Endodermal cell (in vitro differentiated cells): ENCODE results near the gene CBL. TPM values are rescaled to one million over a fixed set of nuclear protein-coding genes. Genes with fewer than 3 reads are reported as not detected.

ENCODE experiments used
- DNase-seq: peaks from one replicate; pipeline ENCODE4 v3.0.0-alpha.2; 2017
- H3K27ac ChIP-seq: 2 replicates; pipeline ENCODE4 v1.5.1; 2013; ENCODE audit warnings: mild to moderate bottlenecking, low read depth, low read length, moderate library complexity
- H3K27me3 ChIP-seq: 2 replicates; pipeline ENCODE4 v1.6.1; 2013; ENCODE audit warnings: mild to moderate bottlenecking, low read length, moderate library complexity; ENCODE audit not compliant: insufficient read depth, control insufficient read depth, poor library complexity, severe bottlenecking
- H3K36me3 ChIP-seq: 2 replicates; pipeline ENCODE4 v1.7.0; 2013; ENCODE audit warnings: mild to moderate bottlenecking, low read length, moderate library complexity; ENCODE audit not compliant: control insufficient read depth, insufficient read depth
- H3K4me1 ChIP-seq: one replicate; pipeline ENCODE4 v1.7.0; 2013; ENCODE audit warnings: low read length; ENCODE audit not compliant: control insufficient read depth, insufficient read depth
- H3K4me3 ChIP-seq: 2 replicates; pipeline ENCODE4 v1.5.1; 2013; ENCODE audit warnings: mild to moderate bottlenecking, low read length, moderate library complexity
- H3K9ac ChIP-seq: 2 replicates; pipeline ENCODE4 v1.6.1; 2013; ENCODE audit warnings: mild to moderate bottlenecking, low read length, moderate library complexity; ENCODE audit not compliant: poor library complexity, severe bottlenecking; ENCODE audit errors: extremely low read depth
- H3K9me3 ChIP-seq: 2 replicates; pipeline ENCODE4 v1.6.1; 2013; ENCODE audit warnings: mild to moderate bottlenecking, low read length, moderate library complexity; ENCODE audit not compliant: control insufficient read depth
- H3K27ac Mint-ChIP-seq: 2 replicates; pipeline ENCODE4 v1.8.0; 2020; ENCODE audit warnings: mixed read lengths
- H3K27me3 Mint-ChIP-seq: 2 replicates; pipeline ENCODE4 v1.8.0; 2021; ENCODE audit warnings: mild to moderate bottlenecking, mixed read lengths; ENCODE audit not compliant: insufficient read depth
- H3K36me3 Mint-ChIP-seq: 2 replicates; pipeline ENCODE4 v1.8.0; 2020; ENCODE audit warnings: low read depth, mixed read lengths
- H3K4me1 Mint-ChIP-seq: 2 replicates; pipeline ENCODE4 v1.8.0; 2020; ENCODE audit warnings: mixed read lengths
- H3K4me3 Mint-ChIP-seq: 2 replicates; pipeline ENCODE4 v1.8.0; 2020; ENCODE audit warnings: mild to moderate bottlenecking, moderate library complexity, mixed read lengths
- H3K9me3 Mint-ChIP-seq: 2 replicates; pipeline ENCODE4 v1.8.0; 2020; ENCODE audit warnings: mild to moderate bottlenecking, mixed read lengths
- WGBS, 2 experiments: methylation state at CpG; one replicate each; pipeline versions ENCODE4 v1.1.5 to v1.1.7; 2013; ENCODE audit warnings: missing lambda C conversion rate in 2 of 2, mixed read lengths in 1 of 2; ENCODE audit not compliant: insufficient coverage in 1 of 2, insufficient read length in 1 of 2; 5-methylcytosine and 5-hydroxymethylcytosine counted together
- total RNA-seq, 2 donors: library from RNA; stranded (reverse); fragmentation: NEBNext Ultra II Directional in 1 of 2; extraction: Animal tissue kit (Norgen Biotek cat#: 25700) in 1 of 2; gene quantifications; 2 replicates in 1 of 2; 3 replicates in 1 of 2; pipeline ENCODE4 v1.2.1, GENCODE V29; 2021
- TF ChIP-seq, protein P1 (sequence below): fragments of 200-600 bp; sonication (generic); conservative IDR thresholded peaks from 2 replicates; pipeline ENCODE4 v1.5.0; 2021; ENCODE audit warnings: antibody characterized with exemption, mild to moderate bottlenecking

CBL gene
- total RNA-seq, 2 donors from 2014 or later, result 40.3 to 52.7 TPM

GRCh38 chr11:119329320-119329719 lies 123.2 kb downstream of the CBL start:
- H3K4me3 ChIP-seq, result no peak overlapping the region
- no peaks in the 10 kb centered on the region for H3K9me3 ChIP-seq
- H3K4me1 Mint-ChIP-seq, result peaks cover 3% of the 10 kb centered on the region
- TF ChIP-seq, protein P1, sequence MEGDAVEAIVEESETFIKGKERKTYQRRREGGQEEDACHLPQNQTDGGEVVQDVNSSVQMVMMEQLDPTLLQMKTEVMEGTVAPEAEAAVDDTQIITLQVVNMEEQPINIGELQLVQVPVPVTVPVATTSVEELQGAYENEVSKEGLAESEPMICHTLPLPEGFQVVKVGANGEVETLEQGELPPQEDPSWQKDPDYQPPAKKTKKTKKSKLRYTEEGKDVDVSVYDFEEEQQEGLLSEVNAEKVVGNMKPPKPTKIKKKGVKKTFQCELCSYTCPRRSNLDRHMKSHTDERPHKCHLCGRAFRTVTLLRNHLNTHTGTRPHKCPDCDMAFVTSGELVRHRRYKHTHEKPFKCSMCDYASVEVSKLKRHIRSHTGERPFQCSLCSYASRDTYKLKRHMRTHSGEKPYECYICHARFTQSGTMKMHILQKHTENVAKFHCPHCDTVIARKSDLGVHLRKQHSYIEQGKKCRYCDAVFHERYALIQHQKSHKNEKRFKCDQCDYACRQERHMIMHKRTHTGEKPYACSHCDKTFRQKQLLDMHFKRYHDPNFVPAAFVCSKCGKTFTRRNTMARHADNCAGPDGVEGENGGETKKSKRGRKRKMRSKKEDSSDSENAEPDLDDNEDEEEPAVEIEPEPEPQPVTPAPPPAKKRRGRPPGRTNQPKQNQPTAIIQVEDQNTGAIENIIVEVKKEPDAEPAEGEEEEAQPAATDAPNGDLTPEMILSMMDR, result no peak
- H3K27me3 Mint-ChIP-seq, result peaks cover 8% of the 10 kb centered on the region
- H3K27ac Mint-ChIP-seq, result no peak overlapping the region
- H3K4me3 Mint-ChIP-seq, result no peak overlapping the region
- no peak overlapping the region for H3K9ac ChIP-seq
- H3K9me3 Mint-ChIP-seq, result no peaks in the 10 kb centered on the region
- H3K36me3 Mint-ChIP-seq, result no peaks in the 10 kb centered on the region
- H3K36me3 ChIP-seq, result no peaks in the 10 kb centered on the region
- no peaks in the 10 kb centered on the region for H3K27me3 ChIP-seq
- DNase-seq, result no peak
- no peak overlapping the region for H3K27ac ChIP-seq
- 88 to 97% methylated on average over 2 of the region's 2 CpGs for WGBS, 2 experiments
- H3K4me1 ChIP-seq, result no peaks in the 10 kb centered on the region

- no peaks in the 10 kb centered on the region for H3K36me3 ChIP-seq
- Mint-ChIP-seq H3K36me3 (no peaks in the 10 kb centered on the region), H3K4me1 (peaks cover 3% of the 10 kb centered on the region), H3K27ac (no peak overlapping the region), H3K9me3 (no peaks in the 10 kb centered on the region), H3K27me3 (peaks cover 8% of the 10 kb centered on the region), H3K4me3 (no peak overlapping the region)
- TF ChIP-seq, protein P1, result no peak
- no peak overlapping the region for H3K9ac ChIP-seq
- no peak for DNase-seq
- no peak overlapping the region for H3K4me3 ChIP-seq
- no peaks in the 10 kb centered on the region for H3K9me3 ChIP-seq
- WGBS, 2 experiments, result 84 to 86% methylated on average over 1 of the region's 1 CpG
- peaks cover 4% of the 10 kb centered on the region for H3K4me1 ChIP-seq
- no peak overlapping the region for H3K27ac ChIP-seq
- H3K27me3 ChIP-seq, result no peaks in the 10 kb centered on the region
These were observed 124.1 kb downstream of the CBL start for GRCh38 chr11:119330237-119330636.

DNA sequence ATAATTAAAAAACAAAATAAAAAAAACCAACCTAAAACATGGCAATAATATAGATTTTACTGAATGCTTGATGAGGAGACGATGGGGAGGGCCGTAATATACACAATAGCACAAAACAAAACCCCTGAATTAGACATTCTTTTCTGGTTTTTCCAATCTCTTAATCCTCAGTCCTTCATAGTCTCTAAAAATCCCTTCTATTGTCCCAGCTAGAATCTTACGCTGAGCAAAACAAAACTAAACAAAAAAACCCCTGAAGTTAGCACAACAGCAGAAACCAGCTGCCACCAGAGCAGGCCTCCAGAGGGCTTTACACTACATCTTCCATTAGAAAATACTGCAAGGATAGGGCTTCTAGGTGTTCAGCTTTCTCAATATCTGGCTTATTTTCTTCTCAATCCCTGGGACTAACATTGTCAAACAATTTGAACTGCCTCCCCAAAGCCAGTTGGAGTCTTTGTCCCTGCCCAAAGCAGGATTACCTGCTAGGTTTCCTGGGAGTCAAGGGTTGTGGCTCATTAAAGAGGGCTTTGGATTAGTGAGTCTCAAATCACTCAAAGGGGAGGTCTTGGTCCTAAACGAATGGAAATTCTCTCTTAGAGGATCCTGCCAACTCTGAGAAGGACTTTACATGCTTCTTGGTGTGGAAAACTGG lies 126.1 kb downstream of the CBL start:
- H3K9ac ChIP-seq, result no peak overlapping the region
- no peaks in the 10 kb centered on the region for H3K9me3 ChIP-seq
- peaks cover 8% of the 10 kb centered on the region for H3K27me3 Mint-ChIP-seq
- H3K4me3 ChIP-seq, result no peak overlapping the region
- WGBS, 2 experiments, result 84 to 88% methylated on average over 3 to 4 of the region's 4 CpGs
- H3K36me3 Mint-ChIP-seq, result peaks cover 5% of the 10 kb centered on the region
- DNase-seq, result peak; percentile 36
- peaks cover 6% of the 10 kb centered on the region for H3K4me1 Mint-ChIP-seq
- H3K27me3 ChIP-seq, result no peaks in the 10 kb centered on the region
- no peaks in the 10 kb centered on the region for H3K9me3 Mint-ChIP-seq
- no peak overlapping the region for H3K27ac ChIP-seq
- TF ChIP-seq, protein P1, result no peak
- H3K4me1 ChIP-seq, result peaks cover 14% of the 10 kb centered on the region
- H3K27ac Mint-ChIP-seq, result no peak overlapping the region
- H3K36me3 ChIP-seq, result peaks cover 7% of the 10 kb centered on the region
- H3K4me3 Mint-ChIP-seq, result no peak overlapping the region
